ENCODE data around the gene NYNRIN.

GRCh38 chr14:24465368-24465767, 66.6 kb downstream of the NYNRIN start:
- TF ChIP-seq PPARA (CRISPR knock-in tag; IDR thresholded peaks at IDR 0.05; ENCODE audit: borderline replicate concordance) (no peak), POU6F1 (CRISPR knock-in tag; IDR thresholded peaks at IDR 0.05; ENCODE audit: borderline replicate concordance, low read depth) (no peak), ARNTL (CRISPR knock-in tag; IDR thresholded peaks at IDR 0.05; ENCODE audit: borderline replicate concordance, low read depth) (no peak), ZC3H10 (CRISPR knock-in tag; IDR thresholded peaks at IDR 0.05) (no peak), TSHZ2 (CRISPR knock-in tag; IDR thresholded peaks at IDR 0.05) (no peak), CSRNP3 (CRISPR knock-in tag; IDR thresholded peaks at IDR 0.05) (no peak), ZNF565 (CRISPR knock-in tag; conservative IDR thresholded peaks at IDR 0.05; ENCODE audit: low read depth) (no peak), CSDC2 (CRISPR knock-in tag; IDR thresholded peaks at IDR 0.05) (no peak), SNAI2 (CRISPR knock-in tag; IDR thresholded peaks at IDR 0.05) (no peak)
